Stimulated activated CD8-positive, alpha-beta memory T cell treated with anti-CD3 and anti-CD28 coated beads, Interleukin-4, amount 100 ng/mL, for 48 hours (primary cell): ENCODE measurements around the gene NECTIN1.
A peak's percentile ranks its signal among the peaks of the same experiment; 100 is the strongest.

Experiments used
- DNase-seq: peaks from one replicate; pipeline ENCODE4 v3.0.0-alpha.2; 2020

NECTIN1 gene, protein sequence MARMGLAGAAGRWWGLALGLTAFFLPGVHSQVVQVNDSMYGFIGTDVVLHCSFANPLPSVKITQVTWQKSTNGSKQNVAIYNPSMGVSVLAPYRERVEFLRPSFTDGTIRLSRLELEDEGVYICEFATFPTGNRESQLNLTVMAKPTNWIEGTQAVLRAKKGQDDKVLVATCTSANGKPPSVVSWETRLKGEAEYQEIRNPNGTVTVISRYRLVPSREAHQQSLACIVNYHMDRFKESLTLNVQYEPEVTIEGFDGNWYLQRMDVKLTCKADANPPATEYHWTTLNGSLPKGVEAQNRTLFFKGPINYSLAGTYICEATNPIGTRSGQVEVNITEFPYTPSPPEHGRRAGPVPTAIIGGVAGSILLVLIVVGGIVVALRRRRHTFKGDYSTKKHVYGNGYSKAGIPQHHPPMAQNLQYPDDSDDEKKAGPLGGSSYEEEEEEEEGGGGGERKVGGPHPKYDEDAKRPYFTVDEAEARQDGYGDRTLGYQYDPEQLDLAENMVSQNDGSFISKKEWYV

DNA sequence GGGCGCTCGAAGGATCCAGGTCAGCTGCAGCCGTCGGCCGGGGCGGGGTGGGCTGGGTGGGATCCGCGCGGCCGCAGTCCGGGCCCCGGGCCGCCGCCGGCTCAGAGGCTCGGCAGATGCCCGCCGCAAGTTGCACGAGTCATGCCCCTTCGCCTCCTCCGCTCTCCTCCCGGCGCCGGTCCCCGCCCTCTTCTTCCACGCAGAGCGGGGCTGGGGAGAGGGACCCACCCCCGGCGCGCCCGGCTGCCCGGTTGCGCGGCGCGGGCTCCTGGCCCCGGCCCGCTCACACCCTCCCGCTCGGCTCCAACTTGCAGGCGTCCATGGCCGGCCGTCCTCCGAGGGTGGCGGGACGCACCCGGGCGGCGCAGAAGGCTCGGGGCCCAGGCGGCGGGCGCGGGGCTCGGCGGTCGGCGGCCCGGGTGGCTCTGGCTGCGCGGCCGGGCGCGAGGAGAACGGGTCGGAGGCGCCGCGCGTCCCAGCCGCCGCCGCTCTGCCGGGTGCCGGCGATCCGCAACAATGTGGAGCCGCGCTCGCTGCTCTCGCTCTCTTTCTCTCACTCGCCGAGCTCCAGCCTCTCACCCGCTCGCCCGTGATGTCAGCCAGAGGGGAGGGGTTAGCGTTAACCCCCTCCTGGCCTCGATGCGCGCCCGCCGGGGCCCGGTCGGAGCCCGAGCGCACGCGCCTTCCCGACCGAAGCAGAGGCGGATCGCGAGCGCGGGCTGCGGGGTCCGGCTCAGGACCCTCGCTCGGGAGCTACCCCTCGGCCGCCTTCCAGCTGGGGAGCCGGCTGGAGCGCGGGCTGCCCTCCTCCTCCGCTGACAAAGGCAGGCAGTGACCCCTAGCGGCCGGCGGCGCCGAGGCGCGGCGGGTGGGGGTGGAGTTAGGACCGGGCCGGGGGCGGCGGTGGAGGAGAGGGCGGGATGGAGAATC is at the start of gene NECTIN1:
Gene NECTIN1 (minus strand): TSS at position 550 of the 930 bp plus-strand sequence. CDS start 647 bp downstream, outside the sequence.
- DNase-seq = peak; percentile 93

DNA sequence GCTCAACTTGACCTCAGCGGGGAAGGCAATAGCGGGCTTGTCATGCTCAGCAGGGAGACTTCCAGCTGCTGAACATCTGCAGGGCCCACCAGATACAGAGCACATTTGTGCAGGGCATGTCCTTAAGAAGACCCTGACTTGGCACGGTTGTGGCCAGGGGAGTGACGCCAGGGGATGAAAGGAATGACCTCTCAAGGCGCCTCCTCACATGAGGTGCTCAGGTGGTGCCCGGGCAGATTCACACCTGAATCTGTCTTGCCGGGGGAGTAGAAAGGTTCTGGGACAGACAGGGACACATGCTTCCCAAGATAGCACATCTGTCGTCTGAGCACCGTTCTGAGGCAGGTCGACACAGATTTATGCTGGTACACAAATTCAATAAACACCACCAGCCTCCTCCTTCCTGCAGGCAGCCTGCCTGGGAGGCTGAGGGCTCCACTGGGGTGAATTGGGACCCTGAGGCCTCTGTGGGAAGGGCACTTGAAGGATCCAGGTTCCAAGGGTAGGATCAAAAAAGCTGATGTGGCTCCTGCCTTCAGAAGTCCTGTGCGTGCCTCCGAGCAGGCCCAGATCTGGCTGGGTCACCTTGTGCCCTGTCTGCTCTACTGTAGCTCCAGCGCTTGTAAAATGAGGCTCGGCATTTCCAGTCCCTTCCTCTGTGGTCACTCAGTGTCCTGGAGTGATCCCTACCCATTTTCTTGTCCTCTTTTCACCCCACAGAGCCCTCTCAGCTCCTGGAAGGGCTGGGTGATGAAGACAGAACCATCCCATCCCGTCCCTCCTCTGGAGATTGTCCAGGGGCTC is 49.6 kb upstream of the NECTIN1 start:
- DNase-seq = no peak

DNA sequence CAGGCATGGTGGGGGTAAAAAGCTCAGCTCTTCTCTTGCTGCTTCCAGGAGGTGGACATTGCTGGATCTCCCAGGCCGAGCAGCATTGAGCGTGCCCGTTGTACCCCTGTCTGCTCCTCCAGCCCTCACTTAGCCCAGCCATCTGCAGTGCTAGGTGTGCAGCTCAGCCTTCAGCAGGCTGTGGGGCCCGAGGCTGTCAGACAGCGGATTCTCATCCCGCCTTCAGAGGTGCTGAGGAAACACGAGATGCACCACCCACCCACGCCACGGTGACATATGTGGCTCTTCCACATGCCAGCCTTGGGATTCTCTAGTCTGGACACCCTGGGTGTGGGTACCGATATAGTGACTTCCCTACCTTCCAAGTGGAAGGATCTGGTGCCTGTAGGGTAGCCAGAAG is 48.9 kb upstream of the NECTIN1 start:
- DNase-seq = no peak

DNA sequence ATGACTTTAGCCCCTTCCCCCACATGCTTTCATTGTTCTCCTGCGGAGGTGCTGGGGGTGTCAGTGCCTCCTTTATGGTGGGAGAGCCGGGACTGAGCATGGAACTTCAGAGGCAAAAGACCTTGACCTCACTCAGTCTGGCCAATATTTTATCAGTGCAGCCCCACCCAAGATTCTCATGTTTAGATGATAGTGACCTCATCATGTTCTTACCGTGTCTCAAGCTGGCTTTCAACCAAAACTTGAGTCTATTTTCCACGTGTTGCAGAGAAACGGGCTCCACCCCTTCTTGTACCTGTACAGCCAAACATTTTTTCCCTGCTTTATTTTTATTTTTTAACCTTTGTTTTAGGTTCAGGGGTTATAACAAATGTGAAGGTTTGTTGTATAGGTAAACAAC is 47.7 kb upstream of the NECTIN1 start:
- no peak for DNase-seq

DNA sequence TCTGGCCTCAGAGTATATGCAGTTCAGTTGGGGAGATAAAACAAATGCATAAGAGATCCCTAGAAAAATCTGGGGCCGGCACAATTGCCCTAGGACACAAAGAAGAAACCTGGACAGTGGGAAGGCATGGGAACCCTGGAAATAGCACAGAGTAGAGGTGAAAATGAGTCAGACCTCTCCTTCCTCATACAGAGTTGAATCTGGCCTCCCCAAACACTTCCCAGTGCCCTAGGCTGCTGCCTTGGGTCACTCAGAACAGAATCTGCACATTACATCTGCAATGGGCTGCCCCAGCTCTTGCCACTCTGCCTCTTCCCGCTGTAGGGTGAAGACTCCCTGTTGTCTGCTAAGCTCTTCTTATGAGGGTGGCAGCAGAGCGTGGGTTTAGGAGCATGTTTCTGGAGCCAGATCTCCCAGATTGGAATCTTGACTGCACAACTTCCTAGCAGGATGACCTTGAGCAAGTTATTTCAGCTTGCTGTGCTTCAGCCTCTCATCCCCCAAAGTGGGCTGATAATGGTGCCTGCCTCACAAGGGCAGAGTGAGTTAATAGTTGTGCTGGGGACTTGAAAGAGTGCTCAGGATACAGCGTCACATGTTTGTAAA is 47.1 kb upstream of the NECTIN1 start:
- DNase-seq = no peak

DNA sequence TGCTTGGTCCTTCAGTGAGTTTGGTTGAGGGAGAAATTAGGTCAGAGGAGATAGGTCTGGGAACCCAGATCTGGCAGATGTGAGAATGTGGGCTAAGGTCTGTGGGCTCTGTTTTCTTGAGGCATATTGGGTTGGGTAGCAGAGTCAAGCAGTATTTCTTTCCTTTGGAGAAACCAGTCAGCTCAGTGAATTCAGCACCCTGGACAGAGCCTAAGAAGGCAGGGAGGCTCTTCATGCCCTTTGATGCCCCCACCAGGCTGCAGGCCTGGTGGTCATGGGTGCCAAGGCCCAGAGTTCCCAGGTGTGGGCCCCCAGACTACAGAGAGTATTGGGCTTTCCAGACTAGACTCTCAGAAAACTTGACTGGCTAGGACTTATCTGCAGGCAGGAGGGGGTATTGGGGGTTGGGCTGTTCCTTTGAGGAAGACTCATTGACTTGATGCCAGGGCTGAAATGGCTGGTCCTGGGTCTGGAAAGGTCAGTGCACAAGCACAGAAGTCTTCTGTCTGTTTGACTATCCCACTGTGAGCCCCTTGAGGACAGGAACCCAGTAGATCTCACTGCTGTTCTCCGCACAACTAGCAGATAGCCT is 45.3 kb upstream of the NECTIN1 start:
- peak; percentile 37 for DNase-seq

DNA sequence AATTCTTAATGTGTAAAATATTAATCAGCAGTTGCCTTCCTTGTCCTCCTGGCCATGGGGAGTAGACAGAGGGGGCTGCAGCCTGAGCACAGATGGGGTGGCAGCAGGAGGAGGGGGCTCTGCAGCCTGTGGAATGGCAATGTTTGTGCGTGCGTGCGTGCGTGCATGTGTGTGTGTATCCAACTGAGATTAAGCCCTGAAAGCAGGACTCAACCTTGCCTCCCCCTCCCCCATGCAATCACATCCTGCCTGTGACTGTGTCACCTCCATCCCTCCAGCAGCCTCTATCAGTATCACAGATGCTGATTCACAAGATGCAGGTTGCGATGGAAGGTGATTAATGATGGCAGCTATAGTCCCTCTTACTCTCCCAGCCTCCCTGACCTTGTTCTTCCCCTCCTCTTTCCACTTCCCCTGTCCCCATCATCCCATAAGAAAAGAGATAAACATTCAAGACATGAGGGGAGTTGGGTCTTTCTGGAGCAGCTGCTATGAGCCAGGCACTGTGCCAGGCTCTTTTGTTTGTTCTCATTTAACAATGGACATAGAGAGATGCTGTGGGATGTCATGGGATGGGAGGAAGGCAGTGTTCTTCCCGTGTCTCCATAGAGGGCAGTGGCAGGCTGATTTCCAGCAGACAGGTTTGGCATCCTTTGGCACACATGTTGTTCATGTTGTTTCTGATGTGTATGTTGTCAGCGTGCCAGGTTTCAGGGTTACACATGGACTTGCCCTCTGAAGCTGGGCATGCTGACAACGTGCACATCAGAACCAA is 43.8 kb upstream of the NECTIN1 start:
- DNase-seq = no peak

DNA sequence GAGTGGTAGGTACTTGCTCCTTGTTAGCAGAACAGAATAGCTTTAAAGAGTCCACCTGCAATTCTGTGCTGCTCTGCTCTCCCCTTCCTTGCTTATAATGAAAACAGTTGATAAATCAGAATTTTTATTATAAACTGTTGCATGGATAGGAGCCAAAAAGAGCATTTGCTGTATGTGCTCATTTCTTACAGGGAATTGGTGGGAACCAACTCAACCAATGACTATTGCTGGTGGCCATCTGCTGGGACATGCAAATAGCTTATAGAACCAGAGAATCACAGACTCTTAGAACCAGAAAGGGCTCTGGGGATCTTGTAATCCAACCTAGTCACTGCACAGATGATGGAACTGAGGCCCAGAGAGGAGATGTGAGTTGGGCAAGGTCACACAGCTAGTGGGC is 43.1 kb upstream of the NECTIN1 start:
- no peak for DNase-seq

DNA sequence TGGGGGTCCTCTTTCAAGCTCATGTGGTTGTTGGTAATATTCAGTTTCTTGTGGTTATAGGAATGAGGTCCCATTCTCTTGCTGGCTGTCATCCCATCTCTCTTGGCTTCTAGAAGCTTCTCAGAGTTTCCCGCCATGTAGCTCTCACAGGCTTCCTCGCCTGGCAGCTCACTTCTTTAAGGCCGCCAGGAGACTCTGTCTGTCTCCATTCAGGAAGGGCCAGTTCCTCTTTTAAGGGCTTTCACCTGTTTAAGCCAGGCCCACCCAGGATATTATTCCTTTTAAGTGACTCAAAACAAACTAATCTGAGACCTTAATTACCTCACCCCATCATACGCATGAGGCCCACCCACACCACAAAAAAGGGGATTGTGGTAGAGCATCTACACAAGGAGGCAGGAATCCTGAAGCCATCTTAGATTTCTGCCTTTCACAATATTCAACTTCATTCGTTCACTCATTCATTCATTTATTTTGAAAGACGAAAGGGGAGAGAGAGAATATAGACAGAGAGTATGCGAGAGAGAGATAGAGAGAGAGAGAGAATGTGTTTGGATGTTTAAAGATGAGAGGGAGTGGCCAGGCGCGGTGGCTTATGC is 42.3 kb upstream of the NECTIN1 start:
- no peak for DNase-seq

DNA sequence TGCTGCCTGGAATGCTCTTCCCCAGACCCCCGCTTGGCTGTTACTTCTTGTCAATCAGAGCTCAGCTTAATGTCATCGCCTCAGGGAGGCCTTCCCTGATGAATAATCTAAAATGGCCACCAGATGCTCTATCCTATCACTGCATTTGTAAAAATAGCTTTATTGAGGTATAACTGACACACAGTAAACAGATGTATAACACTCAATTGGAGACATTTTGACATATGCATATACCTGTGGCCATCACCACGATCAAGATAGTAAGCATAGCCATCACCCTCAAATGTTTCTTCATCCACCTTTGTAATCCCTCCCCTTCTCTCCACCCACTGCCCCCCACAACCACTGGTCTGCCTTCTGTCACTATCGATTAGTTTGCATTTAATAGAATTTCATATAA is 36.6 kb upstream of the NECTIN1 start:
- DNase-seq = no peak

DNA sequence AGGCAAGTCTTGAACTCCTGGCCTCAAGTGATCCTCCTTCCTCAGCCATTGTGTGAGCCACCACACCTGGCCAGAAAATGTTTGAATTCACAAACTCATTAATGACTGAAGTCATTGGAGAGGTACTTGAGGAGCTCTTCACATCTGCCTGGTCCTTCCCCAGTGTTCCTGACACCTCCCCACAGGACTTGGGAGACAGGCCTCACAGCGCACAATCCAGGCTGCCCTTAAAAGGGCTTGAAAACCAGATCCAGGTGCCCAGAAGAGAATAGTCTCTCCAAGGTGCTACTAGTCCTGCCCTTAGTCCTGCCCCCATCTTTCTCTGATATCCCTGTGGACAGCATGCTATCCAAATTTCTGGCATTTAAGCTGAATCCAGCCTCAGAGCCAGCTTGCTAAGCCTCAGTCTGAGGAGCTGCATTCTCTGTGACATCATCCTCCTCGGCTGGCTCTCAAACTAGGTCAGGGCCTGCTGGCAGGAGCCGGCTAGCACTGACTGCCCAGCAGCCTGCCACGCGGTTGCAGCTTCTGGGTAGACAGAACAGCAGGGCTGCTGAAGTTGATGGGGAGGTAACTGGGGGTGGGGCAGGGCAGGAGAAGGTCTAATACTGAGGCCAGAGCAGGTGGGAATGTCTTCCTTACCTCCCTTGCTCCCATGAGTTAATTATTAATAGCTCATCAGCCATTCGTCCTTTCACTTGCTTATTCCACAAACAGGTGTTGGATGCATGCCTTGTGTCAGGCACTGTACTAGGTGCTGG is 35.3 kb upstream of the NECTIN1 start:
- DNase-seq = no peak

DNA sequence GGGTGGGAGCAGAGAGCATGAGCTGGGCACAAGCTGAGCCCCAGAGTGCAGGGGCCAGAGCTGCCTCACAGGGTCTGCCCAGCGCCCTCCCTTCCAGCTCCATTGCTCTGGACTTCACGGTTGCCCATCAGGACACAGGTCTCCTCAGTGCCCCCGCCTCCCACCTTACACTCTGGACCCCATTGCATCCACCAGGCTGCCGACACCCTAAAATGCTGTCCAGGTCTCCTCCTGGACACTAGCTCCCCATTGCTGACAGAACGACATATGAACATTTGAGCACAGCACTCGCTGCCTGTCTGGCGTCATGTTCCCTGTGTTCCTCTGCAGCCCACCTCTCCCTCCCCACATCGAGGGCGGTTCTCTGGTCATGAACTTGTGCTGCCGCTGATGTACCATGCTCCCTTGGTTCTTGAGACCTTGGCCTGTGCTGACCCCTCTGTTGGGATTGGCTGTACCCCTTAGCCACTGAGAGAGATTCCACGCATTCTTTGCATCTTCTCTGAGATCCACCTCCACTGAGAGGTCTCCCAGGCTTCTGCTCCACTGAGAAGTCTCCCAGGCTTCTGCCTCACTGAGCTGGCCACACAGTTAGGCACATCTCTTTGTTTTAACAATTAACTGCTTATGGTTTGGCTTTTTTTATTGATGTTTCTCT is 34.2 kb upstream of the NECTIN1 start:
- DNase-seq = no peak

DNA sequence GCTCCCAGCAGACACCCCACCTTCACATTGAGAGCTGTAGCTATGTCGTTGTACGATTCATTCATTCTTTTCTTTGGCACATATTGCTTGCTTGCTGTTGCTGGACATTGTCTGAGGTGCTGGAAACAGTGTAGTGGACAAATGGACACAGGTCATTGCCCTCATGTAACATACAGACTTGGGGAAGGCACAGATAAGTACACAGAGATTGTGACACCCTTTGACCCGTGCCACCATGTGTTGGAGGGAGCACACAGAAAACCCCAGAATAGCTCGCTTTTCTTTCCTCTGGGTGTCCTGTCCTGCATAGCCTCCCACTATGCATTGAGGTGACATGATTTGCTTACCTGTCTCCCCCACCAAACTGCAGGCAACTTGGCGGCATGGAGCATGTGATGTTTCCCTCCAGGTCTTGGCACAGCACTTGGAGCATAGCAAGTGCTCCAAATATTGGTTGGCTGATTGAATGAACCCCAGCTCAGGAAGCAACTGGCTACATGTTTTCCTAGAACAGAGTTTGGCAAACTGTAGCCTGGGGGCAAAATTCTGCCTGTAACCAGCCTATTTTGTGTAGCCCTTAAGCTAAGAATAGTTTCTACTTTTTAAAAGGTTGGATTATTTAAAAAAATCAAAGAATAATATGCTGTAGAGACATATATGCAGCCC is 30.9 kb upstream of the NECTIN1 start:
- DNase-seq = no peak

DNA sequence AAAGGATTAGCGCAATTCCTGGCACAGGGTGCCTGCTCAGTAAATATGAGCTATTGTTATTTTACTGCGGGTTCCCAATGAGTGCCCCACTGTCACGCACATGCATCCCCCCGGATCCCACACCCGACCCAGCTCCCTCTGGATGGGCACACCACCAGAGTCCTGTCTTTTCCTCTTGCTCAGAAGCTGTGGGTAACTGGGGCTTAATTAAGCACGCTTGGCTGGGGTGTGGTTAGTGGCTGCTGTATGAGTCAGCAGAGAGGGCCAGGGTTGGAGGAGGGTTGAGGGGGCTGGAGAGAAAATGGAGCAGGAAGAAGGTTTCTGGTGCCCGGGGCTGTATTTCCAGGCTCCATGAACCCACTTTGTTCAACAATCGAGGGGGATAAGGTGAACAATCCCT is 30.3 kb upstream of the NECTIN1 start:
- no peak for DNase-seq

DNA sequence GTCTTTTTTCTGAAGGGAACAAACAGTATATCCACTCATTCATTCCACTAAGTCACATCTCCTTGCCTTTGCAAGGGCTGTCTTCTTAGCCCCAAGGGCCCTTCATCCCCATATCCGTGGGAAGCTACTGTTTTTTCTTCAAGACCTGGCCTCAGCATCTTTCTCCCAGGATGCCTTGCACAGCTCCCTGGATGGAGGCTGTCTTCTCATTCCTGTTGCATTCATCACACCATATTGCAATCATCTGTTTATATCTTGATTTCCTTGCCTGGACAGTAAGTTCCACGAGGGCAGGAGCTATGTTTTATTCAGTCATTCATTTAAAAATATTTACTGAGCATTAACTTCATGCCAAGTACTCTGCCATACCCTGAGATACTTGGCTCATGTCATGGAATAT is 29.3 kb upstream of the NECTIN1 start:
- DNase-seq = no peak

DNA sequence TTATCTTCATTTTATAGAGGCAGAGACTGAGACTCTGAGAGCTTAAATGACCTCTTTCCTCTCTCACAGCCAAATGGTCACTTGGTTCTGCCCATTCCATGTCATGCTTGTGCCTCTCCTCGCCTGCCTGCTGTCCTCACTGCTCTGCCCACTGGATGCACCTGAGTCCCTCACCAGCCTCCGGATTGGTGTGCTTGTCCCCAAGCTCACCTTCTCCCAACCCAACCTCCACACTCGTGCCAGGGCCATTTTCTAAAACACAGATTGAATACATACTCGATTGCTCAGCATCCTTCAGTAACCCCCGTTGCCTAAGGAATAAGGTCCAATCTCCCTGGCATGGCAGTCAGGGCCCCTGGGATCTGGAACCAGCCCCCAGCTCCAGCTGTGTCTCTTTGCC is 28.4 kb upstream of the NECTIN1 start:
- no peak for DNase-seq

DNA sequence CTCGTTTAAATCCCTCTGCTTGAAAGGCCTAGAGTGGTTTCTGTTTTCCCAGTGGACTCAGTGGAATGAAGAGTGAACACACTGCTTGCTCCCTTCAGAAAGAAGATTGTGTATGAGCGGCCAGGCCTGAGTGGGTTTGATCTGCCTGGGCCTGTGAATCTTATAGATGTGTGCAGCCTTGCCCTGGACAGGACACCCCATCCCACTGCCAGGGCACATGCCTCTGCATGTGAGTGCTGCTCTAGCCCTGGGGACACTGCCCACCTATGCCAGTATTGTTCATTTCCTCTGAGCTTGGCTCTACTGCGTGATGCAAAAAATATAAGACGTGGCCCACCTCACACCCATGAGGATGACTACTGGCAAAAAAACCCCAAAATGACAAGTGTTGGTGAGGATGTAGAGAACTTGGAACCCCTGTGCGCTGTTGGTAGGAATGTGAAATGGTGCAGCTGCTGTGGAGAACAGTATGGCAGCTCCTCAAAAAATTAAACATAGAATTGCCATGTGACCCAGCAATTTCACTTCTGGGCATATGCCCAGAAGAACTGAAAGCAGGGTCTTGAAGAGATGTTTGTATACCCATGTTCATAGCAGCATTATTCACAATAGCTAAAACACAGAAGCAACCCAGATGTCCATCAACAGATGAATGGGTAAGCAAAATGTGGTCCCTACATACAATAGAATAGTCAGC is 27.3 kb upstream of the NECTIN1 start:
- DNase-seq = no peak
